GM12801 (cell line): Measurements from ENCODE around the gene PRKAG2.

ENCODE experiments used
- TF ChIP-seq, protein P1 (sequence below): IDR thresholded peaks from one replicate; pipeline ENCODE4 v1.5.1; 2011; ENCODE audit warnings: control low read depth; ENCODE audit not compliant: insufficient read length; ENCODE audit errors: extremely low read depth

Gene PRKAG2

DNA sequence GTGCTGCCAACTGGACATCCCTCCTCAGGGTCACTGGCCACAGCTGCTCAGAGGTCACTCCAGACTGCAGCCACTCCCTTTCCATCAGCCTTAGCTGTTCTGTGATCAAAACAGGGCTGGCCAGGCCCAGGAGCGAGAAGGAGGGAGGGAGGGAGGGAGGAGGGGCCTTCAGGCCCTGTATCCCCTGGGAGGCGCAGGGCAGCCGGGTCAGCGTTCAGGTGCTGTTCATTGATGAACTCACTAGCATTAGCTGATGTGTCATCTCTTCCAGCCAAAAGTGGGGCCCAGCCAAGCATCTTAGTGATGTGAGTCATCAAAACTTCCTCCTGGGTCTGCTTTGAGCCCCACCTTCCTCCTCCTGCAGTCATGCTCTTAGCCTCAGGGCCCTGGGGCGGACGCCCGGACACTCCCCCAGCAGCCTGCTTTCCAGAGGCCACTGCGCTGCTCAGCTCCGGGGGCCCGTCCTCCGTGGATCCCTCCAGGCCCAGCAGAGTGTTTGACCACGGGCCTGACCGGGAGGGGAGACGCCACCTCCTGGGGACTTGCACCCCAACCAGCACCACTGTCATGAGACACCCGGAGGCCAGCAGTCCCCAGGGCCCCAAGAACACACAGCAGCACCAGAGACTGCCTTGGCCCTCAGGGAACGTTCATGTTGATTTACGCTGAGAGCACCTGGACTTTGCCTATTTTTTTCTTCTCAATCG is 149.2 kb downstream of the PRKAG2 start:
- TF ChIP-seq, protein P1, sequence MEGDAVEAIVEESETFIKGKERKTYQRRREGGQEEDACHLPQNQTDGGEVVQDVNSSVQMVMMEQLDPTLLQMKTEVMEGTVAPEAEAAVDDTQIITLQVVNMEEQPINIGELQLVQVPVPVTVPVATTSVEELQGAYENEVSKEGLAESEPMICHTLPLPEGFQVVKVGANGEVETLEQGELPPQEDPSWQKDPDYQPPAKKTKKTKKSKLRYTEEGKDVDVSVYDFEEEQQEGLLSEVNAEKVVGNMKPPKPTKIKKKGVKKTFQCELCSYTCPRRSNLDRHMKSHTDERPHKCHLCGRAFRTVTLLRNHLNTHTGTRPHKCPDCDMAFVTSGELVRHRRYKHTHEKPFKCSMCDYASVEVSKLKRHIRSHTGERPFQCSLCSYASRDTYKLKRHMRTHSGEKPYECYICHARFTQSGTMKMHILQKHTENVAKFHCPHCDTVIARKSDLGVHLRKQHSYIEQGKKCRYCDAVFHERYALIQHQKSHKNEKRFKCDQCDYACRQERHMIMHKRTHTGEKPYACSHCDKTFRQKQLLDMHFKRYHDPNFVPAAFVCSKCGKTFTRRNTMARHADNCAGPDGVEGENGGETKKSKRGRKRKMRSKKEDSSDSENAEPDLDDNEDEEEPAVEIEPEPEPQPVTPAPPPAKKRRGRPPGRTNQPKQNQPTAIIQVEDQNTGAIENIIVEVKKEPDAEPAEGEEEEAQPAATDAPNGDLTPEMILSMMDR = no peak

DNA sequence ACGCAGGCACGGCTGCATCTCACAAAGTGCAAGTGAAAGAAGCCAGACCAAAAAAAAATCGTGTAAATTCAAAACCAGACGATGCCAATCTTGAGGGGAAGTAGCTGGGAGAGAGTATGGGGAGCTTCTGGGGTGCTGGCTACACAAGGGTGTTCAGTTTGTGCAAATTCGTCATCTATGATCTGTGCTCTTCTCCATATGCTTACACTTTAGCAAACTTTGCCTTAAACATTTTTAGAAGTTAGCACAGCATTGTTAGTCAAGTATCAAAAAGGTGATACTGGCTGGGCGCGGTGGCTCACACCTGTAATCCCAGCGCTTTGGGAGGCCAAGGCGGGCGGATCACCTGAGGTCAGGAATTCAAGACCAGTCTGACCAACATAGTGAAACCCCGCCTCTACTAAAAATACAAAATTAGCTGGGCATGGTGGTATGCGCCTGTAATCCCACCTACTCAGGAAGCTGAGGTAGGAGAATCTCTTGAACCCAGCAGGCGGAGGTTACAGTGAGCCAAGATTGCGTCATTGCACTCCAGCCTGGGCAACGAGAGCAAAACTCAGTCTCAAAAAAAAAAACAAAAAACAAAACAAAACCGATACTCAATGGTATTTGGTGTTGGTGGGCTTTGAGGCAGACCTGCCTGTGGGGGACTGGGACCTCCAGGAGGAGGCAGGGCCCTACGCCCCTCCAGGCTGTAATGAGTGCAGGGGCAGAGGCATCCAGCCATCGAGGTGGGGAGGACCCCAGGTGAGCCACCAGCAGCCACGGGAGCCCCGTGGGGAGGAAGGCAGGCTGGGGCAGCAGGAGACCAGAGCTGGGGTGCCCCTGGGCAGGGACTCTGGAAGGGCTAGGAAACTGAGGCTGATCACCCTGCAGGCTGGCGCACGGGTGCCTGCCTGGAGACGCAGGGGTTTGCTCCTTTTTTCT is 150.0 kb downstream of the PRKAG2 start:
- TF ChIP-seq, protein P1 = no peak

DNA sequence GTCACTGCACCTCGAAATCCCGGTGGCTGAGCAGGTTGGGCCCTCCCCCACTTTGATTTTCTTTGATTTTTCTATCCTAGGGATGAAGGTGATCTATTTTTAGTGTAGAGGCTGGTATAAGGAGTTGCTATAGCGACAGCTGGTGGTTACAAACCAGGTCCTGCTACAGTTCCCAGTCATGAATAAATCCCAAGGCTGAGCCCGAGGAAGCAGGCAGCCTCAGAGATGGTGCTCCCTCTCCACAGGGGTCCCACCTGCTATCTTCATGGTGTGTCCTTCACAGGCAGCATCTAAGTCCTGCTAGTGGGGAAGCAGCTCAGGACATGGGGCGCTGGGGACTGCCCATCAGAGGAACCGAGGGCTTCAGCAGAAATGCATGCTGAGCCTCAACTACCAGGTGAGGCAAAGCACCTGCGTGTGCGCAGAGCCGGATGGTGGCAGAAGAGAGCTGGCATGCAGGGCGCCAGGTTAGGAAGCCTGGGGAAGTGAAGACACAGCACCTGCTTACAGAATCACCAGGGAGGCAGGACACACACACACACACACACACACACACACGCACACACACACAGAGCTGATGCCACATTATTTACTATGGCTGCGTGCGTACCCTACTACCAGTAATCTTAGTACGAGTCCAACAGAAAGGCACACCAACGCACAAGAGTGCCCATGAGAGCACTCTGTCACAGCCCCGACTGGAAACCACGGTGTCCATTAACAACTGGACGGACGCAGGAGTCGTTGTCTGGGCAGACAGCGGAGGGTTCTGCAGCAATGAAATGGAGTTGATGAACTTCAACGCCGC is 150.9 kb downstream of the PRKAG2 start:
- TF ChIP-seq, protein P1 = no peak

DNA sequence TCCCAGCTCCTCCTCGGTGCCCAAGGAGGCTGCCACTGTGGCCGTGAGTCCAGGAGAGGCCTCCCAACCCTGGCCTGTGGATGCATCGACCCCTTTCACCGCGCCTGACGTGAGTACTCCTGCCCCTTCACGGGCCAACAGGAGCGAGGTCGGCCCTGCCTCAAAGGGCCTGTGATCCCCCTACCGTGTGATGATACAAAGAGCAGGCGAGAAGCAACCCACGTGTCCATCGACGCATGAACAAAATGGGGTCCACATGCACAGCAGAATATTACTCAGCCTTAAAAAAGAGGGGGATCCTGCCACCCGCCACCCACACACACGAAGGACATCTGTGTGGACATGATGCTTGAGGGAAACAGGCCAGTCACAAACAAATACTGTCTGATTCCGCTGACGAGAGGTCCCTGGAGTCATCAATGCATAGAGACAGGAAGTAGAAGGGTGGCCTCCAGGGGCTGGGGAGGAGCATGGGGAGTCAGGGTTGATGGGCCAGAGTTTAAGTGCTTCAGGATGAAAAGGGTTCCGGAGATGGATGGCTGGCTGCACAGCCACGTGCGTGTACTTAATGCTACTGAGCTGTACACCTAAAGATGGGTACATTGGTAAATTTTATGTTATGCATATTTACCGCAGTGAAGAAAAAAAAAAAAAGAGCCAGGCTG is 151.9 kb downstream of the PRKAG2 start:
- TF ChIP-seq, protein P1 = no peak

DNA sequence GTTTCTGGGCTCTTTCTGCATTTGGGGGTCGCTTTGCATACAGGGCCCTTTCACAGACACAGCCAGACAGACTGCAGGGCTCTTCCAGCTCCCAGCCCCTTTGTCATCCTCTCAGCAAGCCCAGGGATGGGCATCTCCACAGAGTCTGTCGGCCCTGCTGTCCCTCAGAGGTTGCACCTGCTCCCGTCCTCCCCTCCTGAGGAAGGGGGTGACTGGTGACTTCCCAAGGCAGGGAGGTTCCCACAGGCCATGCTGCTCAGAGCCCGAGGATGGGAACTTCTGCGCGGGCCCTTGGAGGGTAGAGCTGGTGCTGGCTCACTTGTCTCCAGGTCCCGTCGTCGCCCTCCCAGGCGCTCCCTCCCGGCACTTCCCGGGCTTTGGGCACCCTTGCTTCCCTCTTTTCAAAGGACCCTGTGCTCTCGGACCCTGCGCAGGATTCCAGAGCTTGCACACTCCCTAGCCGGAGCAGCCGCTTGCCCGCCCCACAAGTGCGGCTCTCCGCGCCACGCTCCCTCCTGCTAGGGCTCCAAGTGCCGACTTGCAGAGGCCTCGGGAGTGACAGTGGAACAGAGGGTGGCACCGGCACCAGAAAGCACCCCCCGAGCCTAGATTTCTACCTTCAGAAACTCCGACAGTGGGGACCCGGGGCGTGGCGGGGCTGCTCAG is 152.5 kb downstream of the PRKAG2 start:
- TF ChIP-seq, protein P1 = no peak

DNA sequence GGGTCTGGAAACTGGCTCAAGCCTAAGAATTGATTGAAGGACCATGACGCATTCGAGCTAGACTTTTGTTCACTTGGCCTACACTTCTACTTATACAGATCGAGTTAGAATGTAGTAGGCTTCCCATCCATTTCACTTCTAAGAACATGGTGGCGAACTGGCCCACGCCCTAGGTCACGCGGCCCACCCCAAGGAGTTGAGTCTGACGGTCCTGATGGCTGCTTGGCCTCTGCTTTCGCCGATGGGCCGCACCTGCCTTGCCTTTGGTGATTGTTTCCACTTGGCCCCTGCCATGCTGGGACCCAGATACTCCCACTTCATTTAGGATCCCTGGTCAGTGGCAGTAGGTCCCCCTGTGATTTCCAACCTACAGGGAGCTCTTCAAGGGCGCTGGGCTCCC is 153.6 kb downstream of the PRKAG2 start:
- TF ChIP-seq, protein P1 = no peak
